NCI-H2196 treated with DMSO at 0.1 percent for 48 hours (cell line): ENCODE measurements around the gene TMPRSS7.
"Not testable (repeated sequence)": the region's sequence is repeated elsewhere in the genome, so short reads cannot be mapped to it uniquely, and the experiment has no call there.

ENCODE experiments used
- DNase-seq: peaks from one replicate; lab custom pipeline; 2025; ENCODE audit not compliant: unreplicated experiment; lab: John Stamatoyannopoulos, UW

TMPRSS7 gene

DNA sequence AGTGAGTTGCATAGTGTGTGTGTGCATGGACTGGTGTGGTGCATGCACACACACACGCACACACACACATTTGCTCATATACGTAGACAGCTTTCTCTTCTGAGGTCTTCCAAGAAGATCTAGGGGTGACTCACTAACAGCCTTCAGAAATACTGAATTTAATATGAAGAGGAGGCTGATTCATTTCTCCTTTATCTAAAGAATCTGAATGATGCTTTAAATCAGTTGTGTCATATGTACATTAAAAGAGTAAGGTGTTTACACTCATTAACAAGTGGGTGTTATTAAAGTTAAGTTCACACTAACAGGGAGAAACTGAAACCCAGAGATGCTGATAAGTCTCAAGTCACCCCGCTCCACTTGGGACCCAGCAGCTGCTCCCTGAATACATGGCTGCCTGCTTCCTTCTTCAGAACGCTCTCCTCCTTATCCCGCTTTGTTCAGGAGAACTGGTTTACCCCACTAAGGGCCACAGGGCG is 22.0 kb downstream of the TMPRSS7 start:
- DNase-seq = no peak

DNA sequence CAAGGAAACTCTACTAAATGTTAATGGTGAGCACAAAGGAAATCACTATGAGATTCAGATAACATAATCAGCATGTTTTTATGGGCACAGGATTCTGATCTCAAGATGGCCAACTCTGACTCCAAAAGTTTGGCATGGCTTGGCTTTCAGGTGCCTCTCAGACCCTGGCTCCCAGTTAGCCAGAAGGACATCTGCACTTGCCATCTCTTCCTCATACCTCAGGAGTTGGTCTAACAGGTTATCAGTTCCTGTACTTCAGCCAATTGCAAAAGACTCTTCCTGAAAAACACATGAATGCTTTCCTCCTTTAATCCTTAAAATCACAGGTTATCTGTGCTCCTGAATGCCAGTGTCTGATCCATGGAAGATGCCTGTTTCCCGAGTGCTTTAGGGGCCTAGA is 25.0 kb downstream of the TMPRSS7 start:
- no peak for DNase-seq

DNA sequence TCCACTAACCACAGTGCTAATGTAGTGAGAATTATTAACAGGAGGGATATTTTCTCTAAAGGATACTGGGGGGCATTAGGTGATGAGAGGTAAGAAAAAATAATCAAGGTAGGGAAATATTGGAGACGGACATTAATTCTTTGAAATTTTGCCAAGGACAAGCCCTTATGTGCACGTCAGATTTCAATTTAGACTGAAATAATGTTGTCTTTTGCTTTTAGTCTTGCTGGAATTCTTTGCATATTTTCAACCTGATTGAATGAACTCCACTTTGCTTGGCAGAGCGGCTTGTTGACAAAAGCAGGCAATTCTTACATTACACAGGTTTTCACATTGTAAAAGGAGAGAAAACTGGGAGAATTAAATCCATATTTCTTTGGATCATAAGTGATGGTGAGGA is 26.6 kb downstream of the TMPRSS7 start:
- DNase-seq = no peak

DNA sequence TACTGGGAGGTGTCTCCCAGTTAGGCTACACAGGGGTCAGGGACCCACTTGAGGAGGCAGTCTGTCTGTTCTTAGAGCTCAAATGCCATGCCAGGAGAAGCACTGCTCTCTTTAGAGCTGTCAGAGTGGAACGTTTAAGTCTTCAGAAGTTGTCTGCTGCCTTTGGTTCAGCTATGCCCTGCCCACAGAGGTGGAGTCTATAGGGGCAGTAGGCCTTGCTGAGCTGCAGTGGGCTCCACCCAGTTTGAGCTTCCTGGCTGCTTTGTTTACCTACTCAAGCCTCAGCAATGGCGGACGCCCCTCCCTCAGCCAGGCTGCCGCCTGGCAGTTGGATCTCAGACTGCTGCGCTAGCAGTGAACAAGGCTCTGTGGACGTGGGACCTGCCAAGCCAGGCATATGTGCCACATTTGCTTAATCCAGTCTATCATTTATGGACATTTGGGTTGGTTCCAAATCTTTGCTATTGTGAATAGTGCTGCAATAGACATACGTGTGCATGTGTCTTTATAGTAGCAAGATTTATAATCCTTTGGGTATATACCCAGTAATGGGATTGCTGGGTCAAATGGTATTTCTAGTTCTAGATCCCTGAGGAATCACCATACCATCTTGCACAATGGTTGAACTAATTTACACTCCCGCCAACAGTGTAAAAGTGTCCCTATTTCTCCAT is 38.0 kb downstream of the TMPRSS7 start:
- not testable (repeated sequence) for DNase-seq

GRCh38 chr3:112074006-112074405 is 39.5 kb downstream of the TMPRSS7 start:
- DNase-seq = no peak

DNA sequence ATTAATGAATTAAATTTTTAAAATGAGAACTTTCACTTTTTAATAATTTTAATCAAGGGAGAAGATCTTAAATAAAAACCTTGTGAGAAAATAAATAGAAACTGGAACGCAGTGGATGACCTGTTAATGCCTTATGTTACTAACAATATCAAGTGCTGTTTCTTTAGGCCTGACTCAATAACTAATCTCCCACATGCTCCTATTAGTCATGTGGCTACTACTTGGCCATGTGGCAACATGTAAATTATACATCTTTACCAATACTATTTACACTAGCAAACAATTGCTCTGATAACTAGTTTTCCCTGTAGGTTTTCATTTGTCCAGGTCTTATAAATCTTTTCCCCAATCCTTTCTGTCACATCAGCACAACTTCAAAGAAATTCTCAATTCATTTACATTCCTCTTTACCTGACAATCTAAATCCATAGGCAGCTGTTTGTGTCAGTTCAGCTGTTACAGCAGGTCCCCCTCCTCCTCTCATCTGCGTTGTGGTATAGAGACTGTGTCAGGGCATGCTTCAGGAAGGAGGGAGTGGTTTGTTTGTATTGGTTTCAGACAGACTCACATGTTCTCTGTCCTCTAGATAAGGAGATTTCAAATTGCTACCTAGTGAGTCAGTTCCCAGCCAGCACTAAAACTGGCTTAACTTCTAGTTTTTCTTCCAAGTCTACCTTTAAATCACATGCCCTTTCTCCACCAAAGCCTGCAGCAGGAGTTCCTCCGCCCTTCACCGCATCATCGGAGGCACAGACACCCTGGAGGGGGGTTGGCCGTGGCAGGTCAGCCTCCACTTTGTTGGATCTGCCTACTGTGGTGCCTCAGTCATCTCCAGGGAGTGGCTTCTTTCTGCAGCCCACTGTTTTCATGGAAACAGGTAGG is 40.3 kb downstream of the TMPRSS7 start:
- DNase-seq = peak; percentile 60

DNA sequence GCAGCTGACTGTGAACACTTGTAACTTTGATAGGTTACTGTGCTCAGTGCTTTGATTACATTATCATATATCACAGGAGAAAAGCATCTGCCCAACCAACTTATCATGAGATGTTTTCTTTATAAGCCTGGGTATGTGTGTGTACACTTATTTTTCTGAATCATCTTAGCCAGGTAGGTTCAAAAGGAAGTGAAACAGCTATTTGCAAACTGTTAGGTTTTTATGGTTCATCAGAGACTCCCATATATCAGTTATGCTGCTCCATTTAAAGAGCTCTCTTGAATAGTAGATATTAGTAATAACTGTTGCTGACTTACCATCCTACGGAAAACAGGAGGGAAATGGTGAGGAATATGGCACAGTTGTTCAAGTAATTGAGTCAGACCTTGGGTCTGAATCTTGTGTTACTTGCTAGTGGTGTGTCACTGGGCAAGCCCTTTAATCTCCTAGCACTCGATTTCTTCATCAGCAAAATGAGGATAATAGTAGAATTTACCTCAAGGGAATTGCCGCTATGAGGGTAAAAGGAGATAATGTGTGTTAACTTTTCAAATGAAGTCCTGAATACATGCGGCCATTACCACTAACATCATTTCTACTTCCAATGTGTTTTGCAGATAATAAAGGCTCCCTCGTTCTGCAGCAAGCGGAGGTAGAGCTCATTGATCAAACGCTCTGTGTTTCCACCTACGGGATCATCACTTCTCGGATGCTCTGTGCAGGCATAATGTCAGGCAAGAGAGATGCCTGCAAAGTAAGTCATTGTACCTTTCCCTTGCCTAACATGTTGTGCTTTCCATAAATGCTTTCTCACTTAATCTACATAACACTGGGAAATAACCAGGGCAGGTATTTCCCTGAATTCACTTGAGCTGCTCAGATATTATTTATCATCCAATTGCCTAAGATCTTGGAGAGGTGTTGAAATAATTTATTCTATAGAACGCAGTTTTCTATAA is 43.9 kb downstream of the TMPRSS7 start:
- no peak for DNase-seq

DNA sequence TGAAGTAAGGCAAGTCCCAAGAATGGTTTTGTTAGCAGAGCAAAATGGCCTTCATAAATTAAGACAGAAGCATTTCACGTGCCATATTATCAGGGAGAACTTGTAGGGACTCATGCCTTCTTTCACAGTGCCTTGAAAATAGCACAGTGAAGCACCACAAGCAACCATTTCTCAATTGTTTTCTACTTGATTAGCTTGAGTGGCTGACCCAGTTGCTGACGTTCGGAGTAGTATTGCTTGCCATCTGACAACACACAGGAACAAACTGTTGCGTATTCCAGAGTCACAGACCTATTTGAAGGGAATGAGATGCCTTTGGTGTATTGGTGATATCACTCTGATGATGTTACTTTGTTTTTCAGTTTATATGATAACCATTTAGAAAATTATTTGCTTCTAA is 48.7 kb downstream of the TMPRSS7 start:
- no peak for DNase-seq

GRCh38 chr3:112084980-112085705 is 50.6 kb downstream of the TMPRSS7 start:
- DNase-seq = no peak

- DNase-seq = no peak
Measured at GRCh38 chr3:112085735-112086075, 51.2 kb downstream of the TMPRSS7 start.

DNA sequence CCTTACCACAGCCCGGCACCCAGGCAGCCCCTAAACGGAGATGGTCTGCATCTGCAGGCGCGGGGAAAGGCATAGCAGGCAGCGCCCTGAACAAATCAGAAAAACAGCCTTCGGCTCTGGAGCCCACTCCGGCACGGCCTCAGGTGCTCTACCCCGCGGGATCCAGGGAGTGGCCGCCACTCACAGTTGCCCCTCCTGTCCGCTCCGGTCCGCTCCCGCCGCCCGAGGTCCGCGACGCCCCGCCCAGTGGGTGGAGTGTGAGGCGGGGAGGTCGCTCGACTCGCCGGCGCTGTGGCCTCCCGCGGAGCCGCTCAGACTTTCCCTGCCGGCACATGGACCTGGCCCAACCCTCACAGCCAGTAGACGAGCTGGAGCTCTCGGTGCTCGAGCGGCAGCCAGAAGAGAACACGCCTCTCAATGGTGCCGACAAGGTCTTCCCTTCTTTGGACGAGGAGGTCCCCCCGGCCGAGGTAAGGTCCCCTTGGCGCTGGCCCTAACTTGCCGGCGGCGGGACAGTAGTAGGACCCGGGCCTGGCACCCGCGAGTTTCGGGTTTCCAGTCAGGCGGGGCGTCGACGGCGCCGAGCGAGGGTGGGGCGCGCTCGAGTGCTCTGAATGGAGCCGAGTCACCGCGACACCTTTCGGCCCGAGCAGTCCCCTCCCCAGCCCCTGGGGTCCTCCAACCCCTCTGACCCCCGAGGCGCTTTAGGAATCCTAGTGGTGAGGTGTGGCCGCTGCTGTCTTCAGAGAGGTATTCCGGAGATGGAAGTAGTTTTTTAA is 51.7 kb downstream of the TMPRSS7 start, which contains the start of gene C3orf52:
Gene C3orf52 (plus strand): TSS at position 314 of the 779 bp plus-strand sequence. CDS start 19 bp downstream, at position 333.
- DNase-seq = peak; percentile 94

DNA sequence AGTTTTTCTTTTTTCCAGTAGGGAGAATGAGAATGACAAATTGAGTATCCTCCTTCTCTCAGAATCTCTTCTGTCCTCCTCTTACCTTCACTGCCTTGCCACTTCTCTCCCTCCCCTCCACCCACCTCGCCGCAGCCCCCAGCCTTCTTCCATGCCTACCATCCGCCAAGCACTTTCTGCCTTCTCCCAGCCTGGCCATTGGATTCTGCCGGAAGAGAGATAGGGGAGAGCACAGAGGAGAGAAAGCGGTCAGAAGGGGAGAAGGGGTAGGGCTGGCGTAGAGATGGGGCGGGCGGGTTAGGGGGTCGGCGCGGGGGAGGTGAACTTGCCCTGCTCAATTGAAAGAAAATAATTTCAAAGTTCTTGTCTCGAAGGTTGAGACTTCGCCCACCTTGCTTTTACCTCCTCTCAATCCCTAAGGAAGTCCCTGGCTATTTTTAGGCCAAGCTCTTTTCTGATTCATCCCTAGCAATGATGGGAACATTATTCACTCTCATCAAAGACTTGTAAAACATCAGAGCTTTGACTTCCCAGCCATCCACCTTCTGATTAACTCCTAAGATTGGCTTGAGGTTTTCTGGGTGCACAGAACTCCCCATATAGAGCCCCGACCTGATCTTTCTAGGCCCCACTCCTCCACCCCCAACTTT is 52.5 kb downstream of the TMPRSS7 start:
- no peak for DNase-seq

GRCh38 chr3:112087746-112088145 is 53.2 kb downstream of the TMPRSS7 start:
- no peak for DNase-seq

DNA sequence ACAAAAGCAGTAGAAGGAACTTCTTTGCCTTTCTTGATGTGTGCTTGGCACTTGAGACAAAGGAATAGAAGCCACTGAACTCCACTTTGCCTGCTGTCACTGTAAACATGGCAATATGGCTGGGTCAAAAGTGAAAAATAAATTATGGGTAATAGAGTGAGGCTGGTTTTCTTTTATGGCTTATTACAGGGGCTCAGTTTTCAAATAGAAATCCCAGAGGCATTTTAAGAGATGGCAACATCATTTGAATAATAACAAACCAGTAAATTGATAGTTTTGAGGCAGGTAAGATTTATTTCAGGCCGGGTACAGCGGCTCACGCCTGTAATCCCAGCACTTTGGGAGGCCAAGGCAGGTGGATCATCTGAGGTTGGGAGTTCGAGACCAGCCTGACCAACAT is 54.4 kb downstream of the TMPRSS7 start:
- DNase-seq = no peak

DNA sequence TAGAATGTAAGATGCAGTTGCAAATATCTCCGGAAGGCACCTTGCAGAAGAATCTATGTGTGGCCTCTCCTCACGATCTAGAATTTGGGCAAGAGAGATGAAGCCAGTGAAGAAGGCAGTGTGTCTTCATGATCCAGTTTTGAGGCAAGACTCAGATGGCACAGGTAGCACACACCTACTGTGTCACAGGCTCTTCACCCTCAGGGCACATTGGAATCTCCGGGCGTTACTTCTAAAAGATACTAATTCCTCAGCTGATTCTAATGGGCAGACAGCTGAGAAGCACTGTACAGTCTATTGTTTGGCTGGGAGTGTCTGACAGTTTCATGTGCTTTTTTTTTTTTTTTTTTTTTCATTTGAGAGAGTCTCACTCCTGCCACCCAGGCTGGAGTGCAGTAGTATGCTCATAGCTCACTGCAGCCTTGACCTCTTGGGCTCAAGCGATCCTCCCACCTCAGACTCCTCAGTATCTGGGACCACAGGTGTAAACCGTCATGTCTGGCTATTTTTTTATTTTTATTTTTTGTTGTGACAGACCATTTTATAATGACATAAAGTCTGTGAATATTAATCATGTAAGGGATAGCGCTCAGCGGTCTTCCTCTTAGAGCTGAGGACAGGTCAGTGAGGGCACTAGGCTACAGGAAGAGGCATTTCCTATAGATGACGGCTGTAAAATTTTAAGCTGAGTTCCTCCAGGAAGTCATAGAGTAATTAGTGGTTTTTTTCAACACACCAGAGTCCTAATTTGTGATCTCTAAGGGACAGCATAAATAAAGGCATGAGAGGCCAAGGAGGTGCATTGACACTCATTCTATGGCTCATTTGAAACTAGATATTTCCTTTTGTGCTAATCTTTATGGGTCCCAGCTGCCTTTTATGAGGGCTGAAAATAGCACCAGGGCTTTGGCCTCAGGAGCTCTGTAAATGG is 55.7 kb downstream of the TMPRSS7 start:
- peak; percentile 83 for DNase-seq

DNA sequence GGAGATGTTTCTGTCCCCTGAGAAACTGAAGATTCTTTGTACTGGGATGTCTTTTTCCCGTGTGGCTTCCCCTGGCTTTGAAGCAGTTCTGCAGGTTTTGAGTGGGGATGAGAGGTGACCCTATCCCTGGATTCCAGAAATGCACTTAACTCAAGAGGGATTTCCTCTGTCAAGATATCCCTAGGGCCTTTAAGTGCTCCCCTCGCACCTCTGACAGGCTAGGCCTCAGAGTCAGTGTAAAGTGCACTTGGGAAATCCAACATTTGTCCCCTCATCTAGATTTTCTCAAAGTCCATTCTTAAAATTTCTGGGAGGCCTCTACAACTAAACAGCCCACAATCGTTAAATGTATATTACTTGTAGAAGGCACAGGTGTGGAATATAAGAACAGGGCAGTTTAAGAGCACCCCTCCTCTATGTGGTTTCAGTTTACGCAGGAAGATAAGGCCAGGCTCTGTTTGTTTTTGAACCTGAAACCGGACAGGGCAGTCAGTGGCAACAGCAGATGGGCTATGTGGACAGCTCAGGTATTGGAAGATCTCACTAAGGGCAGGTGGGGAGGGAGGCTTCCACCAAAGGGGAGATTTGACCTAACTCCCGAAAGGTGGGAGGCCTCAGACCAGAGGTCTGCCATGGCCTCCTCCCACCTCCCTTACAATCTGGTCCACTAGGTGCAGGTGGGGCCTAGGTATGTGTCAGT is 56.5 kb downstream of the TMPRSS7 start:
- DNase-seq = peak; percentile 88

DNA sequence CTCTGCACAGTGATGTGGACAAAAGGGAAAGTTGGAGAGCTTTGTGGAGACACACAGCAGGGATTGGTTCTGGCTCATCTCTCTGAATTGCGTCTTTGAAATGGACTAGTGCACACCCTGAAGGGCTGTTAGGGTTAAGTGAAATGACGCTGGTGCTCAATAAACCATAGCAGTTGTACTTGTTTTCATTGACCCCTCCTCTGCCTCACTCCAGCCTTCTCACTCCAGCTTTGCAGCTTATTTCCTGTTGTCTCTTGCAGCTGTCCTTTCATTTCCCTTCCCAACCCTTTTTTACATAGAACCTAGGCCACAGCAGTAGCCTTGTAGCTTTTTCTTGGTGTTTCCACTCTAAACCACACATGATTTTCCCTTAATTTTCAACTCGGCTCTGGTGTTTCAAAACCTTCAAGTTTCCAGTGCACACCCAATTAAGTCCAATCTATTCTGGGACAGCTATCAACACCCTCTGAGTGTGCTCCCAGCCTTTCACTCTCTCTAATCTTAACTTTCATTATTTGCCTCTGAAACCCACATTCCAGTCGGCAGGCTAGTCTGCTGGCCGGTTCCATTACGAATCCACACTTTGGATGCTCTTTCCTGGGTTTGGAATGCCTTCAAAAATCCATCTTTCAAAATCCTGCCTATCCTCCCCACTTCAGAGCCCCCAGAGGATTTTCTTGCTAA is 58.1 kb downstream of the TMPRSS7 start:
- DNase-seq = peak; percentile 26
